ENCODE measurements around the gene CLMP.

CLMP gene

DNA sequence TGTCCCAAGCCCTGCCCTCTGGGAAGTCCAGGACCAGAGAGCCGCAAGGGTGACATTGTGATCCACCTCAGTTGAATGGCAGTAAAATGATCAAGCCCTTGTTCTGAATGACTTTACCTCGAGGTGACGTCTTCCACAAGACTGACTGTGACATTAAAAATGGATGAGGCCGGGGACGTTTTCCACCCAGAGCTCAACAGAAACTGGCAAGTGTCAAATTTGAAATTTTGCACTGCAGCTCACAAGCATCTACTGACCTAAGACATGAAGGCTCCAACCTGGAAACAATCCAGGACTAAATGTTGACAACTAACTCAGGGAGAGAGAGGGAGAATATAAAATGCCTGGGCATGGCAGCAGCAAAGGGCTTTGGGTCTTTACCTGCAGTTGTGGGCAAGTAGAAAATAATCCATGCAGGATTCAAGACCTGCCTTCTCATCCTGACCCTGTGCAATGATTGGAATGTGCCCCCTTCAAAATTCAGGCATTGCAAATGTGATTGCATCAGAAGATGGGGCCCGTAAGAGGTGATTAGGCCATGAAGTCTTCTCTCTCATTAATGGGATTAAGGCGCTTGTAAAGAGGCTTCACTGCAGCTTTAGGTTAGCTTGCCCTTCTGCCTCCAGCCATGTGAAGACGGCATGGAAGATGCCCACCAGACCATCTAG is 33.6 kb upstream of the CLMP start:
- TF ChIP-seq, protein P1, sequence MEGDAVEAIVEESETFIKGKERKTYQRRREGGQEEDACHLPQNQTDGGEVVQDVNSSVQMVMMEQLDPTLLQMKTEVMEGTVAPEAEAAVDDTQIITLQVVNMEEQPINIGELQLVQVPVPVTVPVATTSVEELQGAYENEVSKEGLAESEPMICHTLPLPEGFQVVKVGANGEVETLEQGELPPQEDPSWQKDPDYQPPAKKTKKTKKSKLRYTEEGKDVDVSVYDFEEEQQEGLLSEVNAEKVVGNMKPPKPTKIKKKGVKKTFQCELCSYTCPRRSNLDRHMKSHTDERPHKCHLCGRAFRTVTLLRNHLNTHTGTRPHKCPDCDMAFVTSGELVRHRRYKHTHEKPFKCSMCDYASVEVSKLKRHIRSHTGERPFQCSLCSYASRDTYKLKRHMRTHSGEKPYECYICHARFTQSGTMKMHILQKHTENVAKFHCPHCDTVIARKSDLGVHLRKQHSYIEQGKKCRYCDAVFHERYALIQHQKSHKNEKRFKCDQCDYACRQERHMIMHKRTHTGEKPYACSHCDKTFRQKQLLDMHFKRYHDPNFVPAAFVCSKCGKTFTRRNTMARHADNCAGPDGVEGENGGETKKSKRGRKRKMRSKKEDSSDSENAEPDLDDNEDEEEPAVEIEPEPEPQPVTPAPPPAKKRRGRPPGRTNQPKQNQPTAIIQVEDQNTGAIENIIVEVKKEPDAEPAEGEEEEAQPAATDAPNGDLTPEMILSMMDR (IDR thresholded peaks at IDR 0.05; ENCODE audit: borderline replicate concordance, insufficient read depth, low read depth, low read length): no peak
- no peak overlapping the region for H3K4me3 ChIP-seq (ENCODE audit: low read depth, low read length)

DNA sequence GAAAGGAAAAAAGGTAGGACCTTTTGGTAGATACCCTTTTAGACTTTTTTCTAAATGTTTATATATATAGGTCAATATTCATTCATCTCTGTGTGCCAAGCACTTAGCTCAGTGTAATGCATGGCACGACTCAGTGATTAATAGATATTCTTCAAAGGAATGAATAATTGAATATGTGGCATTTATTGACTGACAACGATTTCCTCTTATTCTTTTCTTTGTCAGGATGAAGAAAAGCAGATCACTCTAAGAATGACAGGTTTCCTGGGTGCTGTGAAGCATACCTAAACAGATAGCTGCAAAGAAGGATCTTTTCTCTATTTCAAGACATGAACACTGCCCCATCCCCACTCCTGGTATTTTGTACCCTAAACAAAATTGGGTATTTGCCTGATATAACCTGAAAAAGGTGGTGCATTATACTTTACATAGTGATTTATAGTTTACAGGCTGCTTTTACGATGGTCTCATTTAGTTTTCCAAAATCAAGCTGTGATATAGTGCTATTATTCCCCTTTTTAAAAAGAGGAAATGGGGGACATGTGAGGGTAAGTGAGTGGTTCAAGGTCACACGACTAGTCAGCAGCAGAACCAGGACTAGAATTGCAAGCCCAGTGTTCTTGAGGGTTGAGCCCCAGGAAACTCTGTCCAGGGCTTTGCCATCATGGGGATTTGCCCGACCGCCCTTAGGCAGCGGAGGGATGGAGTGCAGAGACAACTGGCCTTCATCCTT is 32.9 kb upstream of the CLMP start:
- TF ChIP-seq, protein P1 (IDR thresholded peaks at IDR 0.05; ENCODE audit: borderline replicate concordance, insufficient read depth, low read depth, low read length): no peak

DNA sequence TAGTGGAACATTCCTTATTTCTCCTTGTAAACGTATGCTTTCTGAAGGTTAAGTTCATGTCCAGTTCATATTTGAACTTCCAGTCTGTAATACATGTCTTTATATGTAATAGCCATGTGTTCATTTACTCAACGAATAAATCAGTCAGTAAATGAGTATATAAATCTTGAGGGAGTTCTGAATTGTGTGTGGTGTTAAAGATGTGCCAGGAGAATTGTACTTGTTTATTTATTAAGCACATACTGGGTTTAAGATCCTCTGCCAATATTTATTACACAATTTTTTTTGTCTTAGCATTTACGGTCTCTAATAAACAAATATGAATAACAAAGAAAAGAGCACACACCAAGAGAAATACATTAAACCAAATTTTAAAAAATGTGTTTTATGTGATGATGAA is 26.5 kb upstream of the CLMP start:
- TF ChIP-seq, protein P1 (IDR thresholded peaks at IDR 0.05; ENCODE audit: borderline replicate concordance, insufficient read depth, low read depth, low read length): no peak

More for the DNA sequence above, 32.9 kb upstream of the CLMP start:
- H3K4me3 ChIP-seq (ENCODE audit: low read depth, low read length): no peak overlapping the region

DNA sequence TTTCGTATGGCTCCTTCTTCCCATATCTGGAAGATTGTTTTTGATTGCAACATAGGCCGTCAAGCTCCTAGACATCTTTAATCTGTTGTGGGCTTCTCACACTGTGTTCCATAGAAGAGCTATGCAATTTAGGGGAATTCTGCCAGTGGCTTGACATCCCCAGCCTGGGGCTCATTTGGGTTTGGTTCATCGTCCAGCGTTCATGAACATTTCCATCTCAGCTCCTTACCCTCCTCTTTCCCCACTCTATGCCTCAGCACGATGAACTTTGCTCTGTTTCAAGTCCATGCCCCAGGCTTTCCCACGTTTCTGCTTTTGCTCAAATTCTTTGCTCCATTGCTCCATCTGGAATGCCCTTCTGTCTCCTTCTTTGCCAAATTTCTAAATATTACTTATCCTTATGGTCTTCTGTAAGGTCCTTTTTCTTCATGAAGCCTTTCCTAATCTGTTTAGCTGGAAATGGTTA is 26.1 kb upstream of the CLMP start:
- TF ChIP-seq, protein P1 (IDR thresholded peaks at IDR 0.05; ENCODE audit: borderline replicate concordance, insufficient read depth, low read depth, low read length): no peak
- H3K4me3 ChIP-seq (ENCODE audit: low read depth, low read length): no peak overlapping the region

More for the DNA sequence above, 26.5 kb upstream of the CLMP start:
- no peak overlapping the region for H3K4me3 ChIP-seq (ENCODE audit: low read depth, low read length)

DNA sequence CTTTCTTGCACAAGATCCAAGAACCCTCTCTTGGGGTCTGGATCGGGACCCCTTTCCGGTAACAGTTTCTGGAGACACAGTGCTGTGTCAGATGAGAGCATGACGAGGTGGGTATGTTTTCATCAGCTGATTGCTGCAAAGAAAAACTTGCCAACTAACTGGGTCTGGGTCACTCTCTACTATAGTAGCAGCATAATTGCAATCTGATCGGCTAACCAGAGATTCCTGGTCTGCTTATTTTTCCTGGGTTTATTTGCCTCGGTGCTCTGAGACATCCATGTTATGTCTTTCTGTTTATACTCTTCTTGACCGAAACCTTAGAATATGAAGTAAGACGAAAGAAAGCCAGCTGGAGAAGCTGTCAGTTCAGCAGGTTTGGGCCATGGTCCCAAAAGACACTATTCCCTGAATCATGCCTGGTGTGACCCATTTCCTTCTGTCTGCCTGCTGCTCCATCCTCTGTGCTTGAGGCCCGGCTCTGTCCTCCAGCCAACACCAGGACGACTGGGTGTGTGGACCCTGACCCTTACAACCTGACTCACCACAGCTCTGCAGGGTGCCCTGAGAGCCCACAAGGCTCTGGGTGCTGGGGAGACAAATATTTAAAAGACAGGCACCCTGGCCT is 24.1 kb upstream of the CLMP start:
- H3K4me3 ChIP-seq (ENCODE audit: low read depth, low read length): no peak overlapping the region

DNA sequence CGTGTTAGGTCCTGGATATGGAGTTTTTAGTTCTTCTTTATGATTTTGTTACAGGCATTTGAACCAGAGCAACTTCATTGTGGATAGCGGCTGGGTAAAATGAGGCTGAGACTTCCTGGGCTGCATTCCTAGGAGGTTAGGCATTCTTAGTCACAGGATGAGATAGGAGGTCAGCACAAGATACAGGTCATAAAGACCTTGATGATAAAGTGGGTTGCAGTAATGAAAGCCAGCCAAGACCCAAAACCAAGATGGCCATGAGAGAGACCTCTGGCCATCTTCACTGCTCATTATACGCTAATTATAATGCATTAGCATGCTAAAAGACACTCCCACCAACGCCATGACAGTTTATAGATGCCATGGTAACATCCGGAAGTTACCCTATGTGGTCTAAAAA is 23.4 kb upstream of the CLMP start:
- TF ChIP-seq, protein P1 (IDR thresholded peaks at IDR 0.05; ENCODE audit: borderline replicate concordance, insufficient read depth, low read depth, low read length): no peak
- no peak overlapping the region for H3K4me3 ChIP-seq (ENCODE audit: low read depth, low read length)

More for the DNA sequence above, 24.1 kb upstream of the CLMP start:
- TF ChIP-seq, protein P1 (IDR thresholded peaks at IDR 0.05; ENCODE audit: borderline replicate concordance, insufficient read depth, low read depth, low read length): no peak
